Panc1 (cell line): ENCODE data around the gene TGDS. TPM values are rescaled to one million over a fixed set of nuclear protein-coding genes. Genes with fewer than 3 reads are reported as not detected.

Source experiments
- ATAC-seq: fragments of 200-7000 bp; cut with Tn5 transposase; 2 replicates; pipeline ENCODE4 v1.9.1; 2020; ENCODE audit warnings: mild to moderate bottlenecking, moderate library complexity
- BruUV-seq: library from RNA; stranded (reverse); fragments of 400-500 nt; replicated peaks from 2 replicates; lab custom pipeline; 2021; lab: Mats Ljungman, UMichigan
- CTCF ChIA-PET: fragments of 300-600 bp; sonication (Branson Sonifier 250); formaldehyde crosslinking; loops from one replicate; lab custom pipeline; 2022; ENCODE audit warnings: antibody characterized with exemption; lab: Charles Lee
- POLR2A ChIA-PET: fragments of 300-600 bp; sonication (Branson Sonifier 250); formaldehyde crosslinking; loops from one replicate; lab custom pipeline; 2022; ENCODE audit warnings: antibody characterized with exemption; lab: Charles Lee
- DNase-seq: peaks from one replicate; pipeline ENCODE4 v3.0.0-alpha.2; 2010; ENCODE audit warnings: low read depth, low spot score
- H3K27ac ChIP-seq: 2 replicates; pipeline ENCODE4 v1.5.1; 2011; ENCODE audit warnings: mild to moderate bottlenecking, low read length, inconsistent platforms
- H3K27me3 ChIP-seq: fragments of 200-500 bp; sonication (Bioruptor generic); 2 replicates; pipeline ENCODE4 v1.6.0; 2014; ENCODE audit warnings: low read length, inconsistent platforms; ENCODE audit not compliant: control insufficient read depth, insufficient read depth
- H3K36me3 ChIP-seq: fragments of 200-500 bp; sonication (Bioruptor generic); 2 replicates; pipeline ENCODE4 v1.5.1; 2014; ENCODE audit warnings: inconsistent platforms, mild to moderate bottlenecking, low read length, moderate library complexity; ENCODE audit not compliant: control insufficient read depth, insufficient read depth
- H3K4me1 ChIP-seq: 2 replicates; pipeline ENCODE4 v1.5.1; 2011; ENCODE audit warnings: inconsistent platforms, mild to moderate bottlenecking, low read length, moderate library complexity; ENCODE audit not compliant: control insufficient read depth, insufficient read depth
- H3K4me3 ChIP-seq, 2 experiments: 2 replicates each; pipeline ENCODE4 v1.5.1; 2011 to 2012; ENCODE audit warnings: low read depth in 2 of 2, low read length in 2 of 2, mild to moderate bottlenecking in 2 of 2, inconsistent platforms in 1 of 2, moderate library complexity in 1 of 2
- H3K9me3 ChIP-seq: fragments of 200-500 bp; sonication (Bioruptor generic); 2 replicates; pipeline ENCODE4 v1.5.1; 2014; ENCODE audit warnings: low read depth, mild to moderate bottlenecking, inconsistent platforms, low read length, moderate library complexity; ENCODE audit not compliant: control insufficient read depth, insufficient read depth
- POLR2AphosphoS5 ChIP-seq: IDR thresholded peaks from 2 replicates; pipeline ENCODE4 v1.6.1; 2012; ENCODE audit warnings: mild to moderate bottlenecking, low read depth, low read length, moderate library complexity
- REST ChIP-seq, 2 experiments: IDR thresholded peaks; 2 replicates each; pipeline ENCODE4 v1.6.1; 2011 to 2012; ENCODE audit warnings: low read depth in 2 of 2, control low read depth in 1 of 2, low read length in 1 of 2, mild to moderate bottlenecking in 1 of 2, moderate library complexity in 1 of 2; ENCODE audit not compliant: insufficient read depth in 1 of 2
- SIN3A ChIP-seq: IDR thresholded peaks from 2 replicates; pipeline ENCODE4 v1.6.1; 2012; ENCODE audit warnings: low read depth, mild to moderate bottlenecking, low read length, moderate library complexity, borderline replicate concordance; ENCODE audit not compliant: insufficient read depth
- TCF7L2 ChIP-seq: IDR thresholded peaks from 2 replicates; pipeline ENCODE4 v1.6.1; 2011; ENCODE audit warnings: mild to moderate bottlenecking, low read depth, low read length, inconsistent platforms
- in situ Hi-C: cut with HindIII; loops from 2 replicates; pipeline ENCODE4 v1.10.0; 2016; ENCODE audit warnings: low sequenced_read_pairs, low pct_unique_long_range_greater_than_20kb
- intact Hi-C: fragments of 100-400 bp; cut with micrococcal nuclease; formaldehyde crosslinking; loops from one replicate; pipeline ENCODE4 v1.10.0; 2022; ENCODE audit not compliant: unreplicated experiment
- total RNA-seq: library from RNA; stranded (reverse); gene quantifications from one replicate; pipeline ENCODE4 v1.2.1, GENCODE V29; 2021; ENCODE audit not compliant: unreplicated experiment
- TF ChIP-seq, protein P1 (sequence below): fragments of 450-650 bp; IDR thresholded peaks from 2 replicates; pipeline ENCODE4 v1.5.1; 2017; ENCODE audit warnings: mild to moderate bottlenecking

TGDS gene
- total RNA-seq, 1 experiment from 2014 or later, result 7.9 TPM

DNA sequence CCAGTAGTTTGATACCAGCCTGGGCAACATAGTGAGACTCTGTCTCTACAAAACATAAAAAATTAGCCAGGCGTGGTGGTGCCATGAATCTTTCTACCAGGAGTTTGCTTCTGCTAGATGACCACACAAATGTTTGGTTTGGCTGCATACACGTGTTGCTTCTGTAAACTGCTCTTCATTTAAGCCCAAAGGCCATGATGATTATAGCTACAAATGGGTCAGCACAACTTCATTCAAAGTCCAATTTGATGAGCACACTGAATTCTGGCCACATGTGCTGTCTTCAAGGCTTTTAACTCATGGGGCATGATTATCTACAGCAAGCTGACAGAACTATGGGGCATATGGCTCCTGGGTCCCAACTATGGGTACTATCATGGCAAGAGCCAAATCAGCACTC, 70.2 kb downstream of the TGDS start:
- ChIA-PET CTCF (no interaction called here), POLR2A (no interaction called here)
- in situ Hi-C loops (no loop called here), intact Hi-C loops (no loop called here)
- Histone ChIP-seq H3K4me1 (no peaks in the 10 kb centered on the region), H3K27ac (no peak overlapping the region), H3K9me3 (no peaks in the 10 kb centered on the region), H3K27me3 (no peaks in the 10 kb centered on the region), H3K4me3 (no peak overlapping the region), H3K36me3 (no peaks in the 10 kb centered on the region)
- ATAC-seq, result no peak
- DNase-seq, result no peak
- TF ChIP-seq POLR2AphosphoS5 (no peak), REST (IDR thresholded peaks at IDR 0.05; ENCODE audit: insufficient read depth in 1 of 2, low read depth in 2 of 2, low read length in 1 of 2) (no peak), SIN3A (no peak), TCF7L2 (no peak)
- TF ChIP-seq, protein P1, sequence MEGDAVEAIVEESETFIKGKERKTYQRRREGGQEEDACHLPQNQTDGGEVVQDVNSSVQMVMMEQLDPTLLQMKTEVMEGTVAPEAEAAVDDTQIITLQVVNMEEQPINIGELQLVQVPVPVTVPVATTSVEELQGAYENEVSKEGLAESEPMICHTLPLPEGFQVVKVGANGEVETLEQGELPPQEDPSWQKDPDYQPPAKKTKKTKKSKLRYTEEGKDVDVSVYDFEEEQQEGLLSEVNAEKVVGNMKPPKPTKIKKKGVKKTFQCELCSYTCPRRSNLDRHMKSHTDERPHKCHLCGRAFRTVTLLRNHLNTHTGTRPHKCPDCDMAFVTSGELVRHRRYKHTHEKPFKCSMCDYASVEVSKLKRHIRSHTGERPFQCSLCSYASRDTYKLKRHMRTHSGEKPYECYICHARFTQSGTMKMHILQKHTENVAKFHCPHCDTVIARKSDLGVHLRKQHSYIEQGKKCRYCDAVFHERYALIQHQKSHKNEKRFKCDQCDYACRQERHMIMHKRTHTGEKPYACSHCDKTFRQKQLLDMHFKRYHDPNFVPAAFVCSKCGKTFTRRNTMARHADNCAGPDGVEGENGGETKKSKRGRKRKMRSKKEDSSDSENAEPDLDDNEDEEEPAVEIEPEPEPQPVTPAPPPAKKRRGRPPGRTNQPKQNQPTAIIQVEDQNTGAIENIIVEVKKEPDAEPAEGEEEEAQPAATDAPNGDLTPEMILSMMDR, result no peak
- no TSS peak for BruUV-seq

GRCh38 chr13:94524407-94524806, 71.5 kb downstream of the TGDS start:
- no peaks in the 10 kb centered on the region for H3K9me3 ChIP-seq
- TF ChIP-seq, protein P1, result no peak
- no peak for TF ChIP-seq SIN3A
- TF ChIP-seq POLR2AphosphoS5, result no peak
- no peak for TF ChIP-seq TCF7L2
- no peak for TF ChIP-seq REST (IDR thresholded peaks at IDR 0.05; ENCODE audit: insufficient read depth in 1 of 2, low read depth in 2 of 2, low read length in 1 of 2)
- in situ Hi-C loops, result no loop called here
- CTCF ChIA-PET, result no interaction called here
- ATAC-seq, result no peak
- intact Hi-C loops, result no loop called here
- no peak for DNase-seq
- no peak overlapping the region for H3K4me3 ChIP-seq
- POLR2A ChIA-PET, result no interaction called here
- no TSS peak for BruUV-seq
- no peak overlapping the region for H3K27ac ChIP-seq
- no peaks in the 10 kb centered on the region for H3K36me3 ChIP-seq
- no peaks in the 10 kb centered on the region for H3K27me3 ChIP-seq
- no peaks in the 10 kb centered on the region for H3K4me1 ChIP-seq

Other genes with a start within 250 kb of the TGDS start
- not detected for gene DCT, start 116.5 kb downstream of the TGDS start, total RNA-seq
- gene GPR180, start 5.7 kb upstream of the TGDS start, total RNA-seq, result 7.1 TPM
- gene SOX21, start 116.4 kb upstream of the TGDS start, total RNA-seq, result 3.5 TPM